OCI-LY7 (cell line): ENCODE results near the gene TBC1D9B.

ENCODE experiments used
- EZH2phosphoT487 ChIP-seq: fragments of 200-600 bp; sonication (generic); IDR thresholded peaks from 2 replicates; pipeline ENCODE4 v1.6.1; 2018; ENCODE audit warnings: low read depth, borderline replicate concordance, mild to moderate bottlenecking, mixed run types, antibody characterized with exemption, low read length, moderate library complexity, mixed read lengths
- TF ChIP-seq, protein P1 (sequence below): fragments of 200-600 bp; sonication (generic); conservative IDR thresholded peaks from 2 replicates; pipeline ENCODE4 v1.5.1; 2014; ENCODE audit warnings: mild to moderate bottlenecking, antibody characterized with exemption, low read length, moderate library complexity, mixed read lengths

GRCh38 chr5:179816796-179817469 lies 90.8 kb downstream of the TBC1D9B start:
- TF ChIP-seq, protein P1, sequence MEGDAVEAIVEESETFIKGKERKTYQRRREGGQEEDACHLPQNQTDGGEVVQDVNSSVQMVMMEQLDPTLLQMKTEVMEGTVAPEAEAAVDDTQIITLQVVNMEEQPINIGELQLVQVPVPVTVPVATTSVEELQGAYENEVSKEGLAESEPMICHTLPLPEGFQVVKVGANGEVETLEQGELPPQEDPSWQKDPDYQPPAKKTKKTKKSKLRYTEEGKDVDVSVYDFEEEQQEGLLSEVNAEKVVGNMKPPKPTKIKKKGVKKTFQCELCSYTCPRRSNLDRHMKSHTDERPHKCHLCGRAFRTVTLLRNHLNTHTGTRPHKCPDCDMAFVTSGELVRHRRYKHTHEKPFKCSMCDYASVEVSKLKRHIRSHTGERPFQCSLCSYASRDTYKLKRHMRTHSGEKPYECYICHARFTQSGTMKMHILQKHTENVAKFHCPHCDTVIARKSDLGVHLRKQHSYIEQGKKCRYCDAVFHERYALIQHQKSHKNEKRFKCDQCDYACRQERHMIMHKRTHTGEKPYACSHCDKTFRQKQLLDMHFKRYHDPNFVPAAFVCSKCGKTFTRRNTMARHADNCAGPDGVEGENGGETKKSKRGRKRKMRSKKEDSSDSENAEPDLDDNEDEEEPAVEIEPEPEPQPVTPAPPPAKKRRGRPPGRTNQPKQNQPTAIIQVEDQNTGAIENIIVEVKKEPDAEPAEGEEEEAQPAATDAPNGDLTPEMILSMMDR: no peak
- TF ChIP-seq EZH2phosphoT487: no peak
